ENCODE measurements around the gene OR51A7. TPM values are rescaled to one million over a fixed set of nuclear protein-coding genes. Genes with fewer than 3 reads are reported as not detected.
"Not testable (repeated sequence)": the region's sequence is repeated elsewhere in the genome, so short reads cannot be mapped to it uniquely, and the experiment has no call there.

Gene OR51A7
- not detected for total RNA-seq

GRCh38 chr11:4903484-4903883 is at the start of gene OR51A7:
TSS of gene OR51A7 (plus strand) at chr11:4903783. CDS start at chr11:4907370, 3,587 bp downstream.
- Histone ChIP-seq H3K9me3 (no peaks in the 10 kb centered on the region), H3K27me3 (replicated peaks; ENCODE audit: insufficient read depth) (no peaks in the 10 kb centered on the region), H3K36me3 (no peaks in the 10 kb centered on the region), H3K4me1 (replicated peaks) (no peaks in the 10 kb centered on the region), H3K27ac (no peak within 1 kb of the TSS), H3K4me3 (no peak within 1 kb of the TSS)
- intact Hi-C loops (cut with DNase I), result no loop called here
- no peak for TF ChIP-seq POLR2A (IDR thresholded peaks at IDR 0.05)
- DNase-seq (ENCODE audit: low spot score), result no peak

- H3K4me3 ChIP-seq; H3K9me3 ChIP-seq; H3K27ac ChIP-seq; H3K27me3 ChIP-seq (replicated peaks; ENCODE audit: insufficient read depth); intact Hi-C loops (cut with DNase I); H3K4me1 ChIP-seq (replicated peaks); DNase-seq (ENCODE audit: low spot score); H3K36me3 ChIP-seq: not testable (repeated sequence)
- WGBS, result 84% methylated on average over 7 of the region's 7 CpGs
Measured at GRCh38 chr11:4854286-4854685, 49.3 kb upstream of the OR51A7 start.

GRCh38 chr11:4862447-4863236 is 40.9 kb upstream of the OR51A7 start:
- no peak for TF ChIP-seq POLR2A (IDR thresholded peaks at IDR 0.05)
- TF ChIP-seq POLR2AphosphoS5 (IDR thresholded peaks at IDR 0.05), result no peak
- TF ChIP-seq CTCF (IDR thresholded peaks at IDR 0.05), result no peak
- no peak for DNase-seq (ENCODE audit: low spot score)
- Histone ChIP-seq H3K9me3 (no peaks in the 10 kb centered on the region), H3K27me3 (replicated peaks; ENCODE audit: insufficient read depth) (no peaks in the 10 kb centered on the region), H3K27ac (no peak overlapping the region), H3K36me3 (no peaks in the 10 kb centered on the region), H3K4me3 (no peak overlapping the region), H3K4me1 (replicated peaks) (no peaks in the 10 kb centered on the region)
- intact Hi-C loops (cut with DNase I), result no loop called here

- intact Hi-C loops (cut with DNase I), result no loop called here
- 80% methylated on average over 4 of the region's 4 CpGs for WGBS
- Histone ChIP-seq H3K9me3 (no peaks in the 10 kb centered on the region), H3K27ac (no peak overlapping the region), H3K4me3 (no peak overlapping the region), H3K4me1 (replicated peaks) (no peaks in the 10 kb centered on the region), H3K36me3 (no peaks in the 10 kb centered on the region), H3K27me3 (replicated peaks; ENCODE audit: insufficient read depth) (no peaks in the 10 kb centered on the region)
- DNase-seq (ENCODE audit: low spot score), result no peak
- no peak for TF ChIP-seq POLR2A (IDR thresholded peaks at IDR 0.05)
- no peak for TF ChIP-seq POLR2AphosphoS5 (IDR thresholded peaks at IDR 0.05)
- no peak for TF ChIP-seq CTCF (IDR thresholded peaks at IDR 0.05)
Measured at GRCh38 chr11:4863876-4864275, 39.7 kb upstream of the OR51A7 start.

GRCh38 chr11:4865855-4866254 is 37.7 kb upstream of the OR51A7 start:
- 38% methylated on average over 1 of the region's 1 CpG for WGBS
- Histone ChIP-seq H3K27ac (no peak overlapping the region), H3K27me3 (replicated peaks; ENCODE audit: insufficient read depth) (no peaks in the 10 kb centered on the region), H3K9me3 (no peaks in the 10 kb centered on the region), H3K4me3 (no peak overlapping the region), H3K4me1 (replicated peaks) (no peaks in the 10 kb centered on the region), H3K36me3 (no peaks in the 10 kb centered on the region)
- intact Hi-C loops (cut with DNase I), result no loop called here
- no peak for TF ChIP-seq POLR2AphosphoS5 (IDR thresholded peaks at IDR 0.05)
- no peak for DNase-seq (ENCODE audit: low spot score)

- 78% methylated on average over 4 of the region's 4 CpGs for WGBS
- DNase-seq (ENCODE audit: low spot score), result no peak
- H3K4me3 ChIP-seq, result no peak overlapping the region
- TF ChIP-seq POLR2AphosphoS5 (IDR thresholded peaks at IDR 0.05), result no peak
- no peak for TF ChIP-seq POLR2A (IDR thresholded peaks at IDR 0.05)
- no peak for TF ChIP-seq CTCF (IDR thresholded peaks at IDR 0.05)
- intact Hi-C loops (cut with DNase I), result no loop called here
- H3K27ac ChIP-seq, result no peak overlapping the region
- no peaks in the 10 kb centered on the region for H3K36me3 ChIP-seq
- H3K4me1 ChIP-seq (replicated peaks), result no peaks in the 10 kb centered on the region
- no peaks in the 10 kb centered on the region for H3K27me3 ChIP-seq (replicated peaks; ENCODE audit: insufficient read depth)
- no peaks in the 10 kb centered on the region for H3K9me3 ChIP-seq
Measured at GRCh38 chr11:4881188-4881587, 22.4 kb upstream of the OR51A7 start.

Measured in prostate gland (tissue), 2 donors.